Pericardium fibroblast (primary cell): ENCODE results near the gene PANX1. TPM values are rescaled to one million over a fixed set of nuclear protein-coding genes. Genes with fewer than 3 reads are reported as not detected.

Experiments used
- total RNA-seq: library from RNA; depleted of rRNA; stranded (reverse); fragments of >200 nt; gene quantifications from 2 replicates; pipeline ENCODE4 v1.2.3, GENCODE V29; 2015

PANX1 gene
- 22.0 and 28.0 TPM in 2 replicates for total RNA-seq

DNA sequence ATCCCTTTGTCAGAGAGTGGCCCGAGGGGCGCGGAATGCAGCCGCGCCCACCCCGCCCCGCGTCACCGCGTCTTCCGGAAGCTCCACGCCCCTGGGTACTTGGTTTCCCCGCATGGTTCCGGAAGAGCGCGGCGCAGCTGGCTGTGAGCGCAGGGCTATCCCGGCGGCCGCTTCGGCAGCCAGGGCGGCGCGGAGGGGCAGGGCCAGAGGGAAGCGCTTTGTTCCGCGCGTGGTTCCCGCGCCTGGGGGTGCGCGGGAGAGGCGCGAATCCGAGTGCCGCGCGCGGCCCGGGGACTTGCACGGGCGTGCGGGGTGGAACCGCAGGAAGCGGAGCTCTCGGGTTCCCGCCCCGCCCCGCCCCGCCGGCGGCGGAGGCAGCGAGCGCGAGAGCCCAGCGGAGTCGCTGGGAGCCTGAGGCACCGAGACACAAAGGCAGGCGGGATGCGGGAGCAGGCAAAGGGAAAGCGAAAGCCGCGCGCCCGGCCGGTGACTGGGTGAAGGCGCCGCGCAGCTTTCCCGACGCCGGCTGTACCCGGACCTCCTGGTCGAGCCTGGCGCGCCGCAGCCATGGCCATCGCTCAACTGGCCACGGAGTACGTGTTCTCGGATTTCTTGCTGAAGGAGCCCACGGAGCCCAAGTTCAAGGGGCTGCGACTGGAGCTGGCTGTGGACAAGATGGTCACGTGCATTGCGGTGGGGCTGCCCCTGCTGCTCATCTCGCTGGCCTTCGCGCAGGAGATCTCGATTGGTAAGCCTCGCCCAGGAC is at the start of gene PANX1:
Gene PANX1, plus strand, starts transcription at position 96 of the 766 bp plus-strand sequence. Its CDS starts 472 bp downstream, at position 568.

Other genes with a start within 250 kb of the PANX1 start
- gene HEPHL1, start 107.5 kb upstream of the PANX1 start, total RNA-seq, result not detected in 2 replicates
- not detected in 2 replicates for gene IZUMO1R, start 175.7 kb downstream of the PANX1 start, total RNA-seq